ENCODE results near the gene STX16. TPM values are rescaled to one million over a fixed set of nuclear protein-coding genes. Genes with fewer than 3 reads are reported as not detected.

STX16 gene
- total and polyA plus RNA-seq, 2 donors (not counting 1 experiment from before 2014, with no cell fraction given) = 39.3 to 64.9 TPM

GRCh38 chr20:58669287-58670006 lies 18.4 kb downstream of the STX16 start:
- TF ChIP-seq CTCF (conservative IDR thresholded peaks at IDR 0.05 in 1 of 2, IDR thresholded peaks at IDR 0.05 in 1 of 2; ENCODE audit: low read depth in 1 of 2, low read length in 2 of 2) (no peak), EZH2 (IDR thresholded peaks at IDR 0.05; ENCODE audit: low read length, missing control alignments) (no peak)
- Histone ChIP-seq H3K27me3 (ENCODE audit: control insufficient read depth, insufficient read depth, low read length) (no peaks in the 10 kb centered on the region), H3K9me3 (ENCODE audit: control insufficient read depth, insufficient read depth, low read depth, low read length) (no peaks in the 10 kb centered on the region), H3K4me1 (ENCODE audit: control insufficient read depth, extremely low read depth, insufficient read depth, low read length) (no peaks in the 10 kb centered on the region), H3K27ac (ENCODE audit: insufficient read depth, low read length) (no peak overlapping the region), H3K36me3 (ENCODE audit: control insufficient read depth, insufficient read depth, low read length) (peaks cover 4% of the 10 kb centered on the region), H4K20me1 (ENCODE audit: control insufficient read depth, extremely low read depth, insufficient read depth, low read length) (no peaks in the 10 kb centered on the region), H3K79me2 (ENCODE audit: control insufficient read depth, insufficient read depth, low read length) (peaks cover 7% of the 10 kb centered on the region), H3K4me3 (replicated peaks in 1 of 4; ENCODE audit: control extremely low read depth in 1 of 4, insufficient read depth in 1 of 4, low read depth in 3 of 4, low read length in 4 of 4) (no peak overlapping the region), H3K4me2 (ENCODE audit: extremely low read depth, insufficient read depth, low read length) (no peak overlapping the region), H3K9ac (ENCODE audit: insufficient read depth, low read length) (no peak overlapping the region), H2AFZ (ENCODE audit: low read length) (no peak overlapping the region)
- DNase-seq (ENCODE audit: low read depth in 2 of 2) = no peak

GRCh38 chr20:58670102-58670501 lies 19.0 kb downstream of the STX16 start:
- Histone ChIP-seq H2AFZ (ENCODE audit: low read length) (no peak overlapping the region), H3K9ac (ENCODE audit: insufficient read depth, low read length) (no peak overlapping the region), H3K4me2 (ENCODE audit: extremely low read depth, insufficient read depth, low read length) (no peak overlapping the region), H4K20me1 (ENCODE audit: control insufficient read depth, extremely low read depth, insufficient read depth, low read length) (no peaks in the 10 kb centered on the region), H3K27ac (ENCODE audit: insufficient read depth, low read length) (no peak overlapping the region), H3K9me3 (ENCODE audit: control insufficient read depth, insufficient read depth, low read depth, low read length) (no peaks in the 10 kb centered on the region), H3K36me3 (ENCODE audit: control insufficient read depth, insufficient read depth, low read length) (peaks cover 4% of the 10 kb centered on the region), H3K79me2 (ENCODE audit: control insufficient read depth, insufficient read depth, low read length) (peaks cover 3% of the 10 kb centered on the region), H3K27me3 (ENCODE audit: control insufficient read depth, insufficient read depth, low read length) (no peaks in the 10 kb centered on the region), H3K4me1 (ENCODE audit: control insufficient read depth, extremely low read depth, insufficient read depth, low read length) (no peaks in the 10 kb centered on the region), H3K4me3 (replicated peaks in 1 of 4; ENCODE audit: control extremely low read depth in 1 of 4, insufficient read depth in 1 of 4, low read depth in 3 of 4, low read length in 4 of 4) (no peak overlapping the region)
- no peak for DNase-seq (ENCODE audit: low read depth in 2 of 2)
- no peak for TF ChIP-seq CTCF (conservative IDR thresholded peaks at IDR 0.05 in 1 of 2, IDR thresholded peaks at IDR 0.05 in 1 of 2; ENCODE audit: low read depth in 1 of 2, low read length in 2 of 2)
- TF ChIP-seq EZH2 (IDR thresholded peaks at IDR 0.05; ENCODE audit: low read length, missing control alignments) = no peak

- Histone ChIP-seq H3K4me1 (ENCODE audit: control insufficient read depth, extremely low read depth, insufficient read depth, low read length) (no peaks in the 10 kb centered on the region), H3K9ac (ENCODE audit: insufficient read depth, low read length) (no peak overlapping the region), H3K79me2 (ENCODE audit: control insufficient read depth, insufficient read depth, low read length) (peaks cover 1% of the 10 kb centered on the region), H3K36me3 (ENCODE audit: control insufficient read depth, insufficient read depth, low read length) (peaks cover 4% of the 10 kb centered on the region), H3K4me2 (ENCODE audit: extremely low read depth, insufficient read depth, low read length) (no peak overlapping the region), H3K27me3 (ENCODE audit: control insufficient read depth, insufficient read depth, low read length) (no peaks in the 10 kb centered on the region), H2AFZ (ENCODE audit: low read length) (no peak overlapping the region), H3K4me3 (replicated peaks in 1 of 4; ENCODE audit: control extremely low read depth in 1 of 4, insufficient read depth in 1 of 4, low read depth in 3 of 4, low read length in 4 of 4) (no peak overlapping the region), H3K27ac (ENCODE audit: insufficient read depth, low read length) (no peak overlapping the region), H3K9me3 (ENCODE audit: control insufficient read depth, insufficient read depth, low read depth, low read length) (no peaks in the 10 kb centered on the region), H4K20me1 (ENCODE audit: control insufficient read depth, extremely low read depth, insufficient read depth, low read length) (no peaks in the 10 kb centered on the region)
- DNase-seq (ENCODE audit: low read depth in 2 of 2) = no peak
- no peak for TF ChIP-seq CTCF (conservative IDR thresholded peaks at IDR 0.05 in 1 of 2, IDR thresholded peaks at IDR 0.05 in 1 of 2; ENCODE audit: low read depth in 1 of 2, low read length in 2 of 2)
- no peak for TF ChIP-seq EZH2 (IDR thresholded peaks at IDR 0.05; ENCODE audit: low read length, missing control alignments)
Measured at GRCh38 chr20:58670659-58671058, 19.6 kb downstream of the STX16 start.
